Measurements from ENCODE around the gene CDH13. TPM values are rescaled to one million over a fixed set of nuclear protein-coding genes. Genes with fewer than 3 reads are reported as not detected.

CDH13 gene
- total and polyA plus RNA-seq, 2 of the 8 experiments (the other 6 are each of a cell fraction or from before 2014, with no cell fraction given), result 2.3 to 2.4 TPM

DNA sequence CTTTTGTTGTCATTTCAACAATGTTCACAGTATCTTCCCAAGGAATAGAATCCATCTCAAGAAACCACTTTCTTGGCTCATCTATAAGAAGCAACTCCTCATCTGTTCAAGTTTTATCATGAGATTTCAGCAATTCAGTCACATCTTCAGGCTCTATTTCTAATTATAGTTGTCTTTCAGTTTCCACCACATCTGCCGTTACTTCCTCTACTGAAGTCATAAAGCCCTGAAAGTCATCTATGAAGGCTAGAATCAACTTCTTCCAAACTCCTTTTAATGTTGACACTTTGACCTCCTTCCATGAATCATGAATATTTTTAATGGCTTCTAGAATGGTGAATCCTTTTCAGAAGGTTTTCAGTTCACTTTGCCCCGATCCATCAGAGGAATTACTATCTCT is 102.1 kb downstream of the CDH13 start (continued):
- TF ChIP-seq, protein P1, sequence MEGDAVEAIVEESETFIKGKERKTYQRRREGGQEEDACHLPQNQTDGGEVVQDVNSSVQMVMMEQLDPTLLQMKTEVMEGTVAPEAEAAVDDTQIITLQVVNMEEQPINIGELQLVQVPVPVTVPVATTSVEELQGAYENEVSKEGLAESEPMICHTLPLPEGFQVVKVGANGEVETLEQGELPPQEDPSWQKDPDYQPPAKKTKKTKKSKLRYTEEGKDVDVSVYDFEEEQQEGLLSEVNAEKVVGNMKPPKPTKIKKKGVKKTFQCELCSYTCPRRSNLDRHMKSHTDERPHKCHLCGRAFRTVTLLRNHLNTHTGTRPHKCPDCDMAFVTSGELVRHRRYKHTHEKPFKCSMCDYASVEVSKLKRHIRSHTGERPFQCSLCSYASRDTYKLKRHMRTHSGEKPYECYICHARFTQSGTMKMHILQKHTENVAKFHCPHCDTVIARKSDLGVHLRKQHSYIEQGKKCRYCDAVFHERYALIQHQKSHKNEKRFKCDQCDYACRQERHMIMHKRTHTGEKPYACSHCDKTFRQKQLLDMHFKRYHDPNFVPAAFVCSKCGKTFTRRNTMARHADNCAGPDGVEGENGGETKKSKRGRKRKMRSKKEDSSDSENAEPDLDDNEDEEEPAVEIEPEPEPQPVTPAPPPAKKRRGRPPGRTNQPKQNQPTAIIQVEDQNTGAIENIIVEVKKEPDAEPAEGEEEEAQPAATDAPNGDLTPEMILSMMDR (IDR thresholded peaks at IDR 0.05; ENCODE audit: control extremely low read depth in 1 of 3, insufficient read depth in 1 of 3, low read depth in 1 of 3, low read length in 3 of 3), result no peak
- TF ChIP-seq SUZ12 (IDR thresholded peaks at IDR 0.05; ENCODE audit: low read length), result no peak
- TF ChIP-seq RAD21 (IDR thresholded peaks at IDR 0.05 in 1 of 2, conservative IDR thresholded peaks at IDR 0.05 in 1 of 2; ENCODE audit: low read depth in 2 of 2, low read length in 2 of 2), result no peak
- no peak for TF ChIP-seq GTF2F1 (IDR thresholded peaks at IDR 0.05; ENCODE audit: borderline replicate concordance, low read depth, low read length)
- TF ChIP-seq EZH2 (IDR thresholded peaks at IDR 0.05; ENCODE audit: low read depth, low read length, severe bottlenecking), result no peak
- no peak for TF ChIP-seq CEBPB (IDR thresholded peaks at IDR 0.05; ENCODE audit: low read depth, low read length)
- TF ChIP-seq CTBP2 (IDR thresholded peaks at IDR 0.05; ENCODE audit: borderline replicate concordance, insufficient read depth, insufficient read length, low read length), result no peak
